SK-N-MC (cell line): Measurements from ENCODE around the gene JTB.

Source experiments
- FOXP2 ChIP-seq: optimal IDR thresholded peaks from 2 replicates; pipeline ENCODE3; 2011; ENCODE audit warnings: mild to moderate bottlenecking, moderate library complexity; ENCODE audit not compliant: insufficient read depth; ENCODE audit errors: extremely low read length, control extremely low read depth
- POLR2AphosphoS5 ChIP-seq: IDR thresholded peaks from 2 replicates; pipeline ENCODE4 v1.6.1; 2012; ENCODE audit warnings: mild to moderate bottlenecking, low read depth, low read length, borderline replicate concordance

DNA sequence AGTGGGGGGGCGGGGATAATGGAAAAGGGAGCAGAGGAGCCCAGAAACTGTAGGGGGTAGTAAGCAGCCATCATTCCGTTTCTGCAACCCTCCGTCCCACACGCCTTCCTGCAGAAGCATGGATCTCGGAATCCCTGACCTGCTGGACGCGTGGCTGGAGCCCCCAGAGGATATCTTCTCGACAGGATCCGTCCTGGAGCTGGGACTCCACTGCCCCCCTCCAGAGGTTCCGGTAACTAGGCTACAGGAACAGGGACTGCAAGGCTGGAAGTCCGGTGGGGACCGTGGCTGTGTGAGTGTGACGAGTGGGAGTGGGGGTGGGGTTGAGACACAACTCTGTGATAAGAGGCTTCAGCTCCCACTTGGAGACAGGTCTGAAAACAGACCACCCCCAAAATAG lies 9.1 kb downstream of the JTB start:
- TF ChIP-seq FOXP2 (no peak), POLR2AphosphoS5 (no peak)
